Mesenchymal stem cell (in vitro differentiated cells and primary cell): ENCODE data around the gene RRP1.

ENCODE experiments used
- DNase-seq: peaks from one replicate; pipeline ENCODE4 v3.0.0-alpha.2; 2013
- H2AFZ ChIP-seq: one replicate; pipeline ENCODE4 v1.6.1; 2013; ENCODE audit warnings: low read depth, mild to moderate bottlenecking, control low read depth, inconsistent platforms, low read length, moderate library complexity
- H2AK5ac ChIP-seq: 2 replicates; pipeline ENCODE4 v1.6.1; 2013; ENCODE audit warnings: low read length, moderate library complexity, mild to moderate bottlenecking, inconsistent platforms; ENCODE audit not compliant: severe bottlenecking
- H2BK120ac ChIP-seq: one replicate; pipeline ENCODE4 v1.6.1; 2013; ENCODE audit warnings: low read depth, mild to moderate bottlenecking, inconsistent platforms, low read length, moderate library complexity
- H2BK12ac ChIP-seq, 2 experiments: one replicate each; pipeline ENCODE4 v1.6.1; 2013; ENCODE audit warnings: inconsistent platforms in 2 of 2, low read length in 2 of 2, mild to moderate bottlenecking in 2 of 2, moderate library complexity in 2 of 2, control low read depth in 1 of 2
- H2BK15ac ChIP-seq: one replicate; pipeline ENCODE4 v1.6.1; 2013; ENCODE audit warnings: mild to moderate bottlenecking, low read depth, inconsistent platforms; ENCODE audit not compliant: poor library complexity, severe bottlenecking
- H2BK5ac ChIP-seq: 2 replicates; pipeline ENCODE4 v1.6.1; 2013; ENCODE audit warnings: low read depth, mild to moderate bottlenecking, low read length, control low read depth, inconsistent platforms; ENCODE audit not compliant: poor library complexity, severe bottlenecking
- H3K14ac ChIP-seq, 2 experiments: one replicate each; pipeline ENCODE4 v1.6.1; 2013; ENCODE audit warnings: inconsistent platforms in 2 of 2, low read length in 2 of 2, control low read depth in 1 of 2, mild to moderate bottlenecking in 1 of 2, moderate library complexity in 1 of 2
- H3K18ac ChIP-seq, 2 experiments: one replicate each; pipeline ENCODE4 v1.6.1; 2013; ENCODE audit warnings: inconsistent platforms in 2 of 2, low read length in 2 of 2, control low read depth in 1 of 2, low read depth in 1 of 2, mild to moderate bottlenecking in 1 of 2
- H3K23ac ChIP-seq, 2 experiments: one replicate each; pipeline ENCODE4 v1.6.1; 2013; ENCODE audit warnings: inconsistent platforms in 2 of 2, low read length in 2 of 2, mild to moderate bottlenecking in 2 of 2, moderate library complexity in 2 of 2, control low read depth in 1 of 2
- H3K27ac ChIP-seq: 2 replicates; pipeline ENCODE4 v1.5.1; 2013; ENCODE audit warnings: mild to moderate bottlenecking, moderate library complexity, low read length, control low read depth, inconsistent platforms; ENCODE audit not compliant: poor library complexity, severe bottlenecking
- H3K27me3 ChIP-seq, 2 experiments: 2 replicates each; pipeline versions ENCODE4 v1.6.1 to v1.7.0; 2013; ENCODE audit warnings: low read length in 2 of 2, mild to moderate bottlenecking in 2 of 2, moderate library complexity in 2 of 2, control low read depth in 1 of 2, inconsistent platforms in 1 of 2; ENCODE audit not compliant: control insufficient read depth in 1 of 2, insufficient read depth in 1 of 2
- H3K36me3 ChIP-seq, 2 experiments: 2 replicates each; pipeline versions ENCODE4 v1.6.1 to v1.7.0; 2013; ENCODE audit warnings: low read length in 2 of 2, control low read depth in 1 of 2, inconsistent platforms in 1 of 2, low read depth in 1 of 2, mild to moderate bottlenecking in 1 of 2; ENCODE audit not compliant: insufficient read depth in 2 of 2, control insufficient read depth in 1 of 2
- H3K4ac ChIP-seq, 2 experiments: one replicate each; pipeline ENCODE4 v1.6.1; 2013; ENCODE audit warnings: inconsistent platforms in 2 of 2, low read length in 2 of 2, mild to moderate bottlenecking in 2 of 2, moderate library complexity in 2 of 2, control low read depth in 1 of 2, low read depth in 1 of 2
- H3K4me1 ChIP-seq: 2 replicates; pipeline ENCODE4 v1.6.1; 2013; ENCODE audit warnings: low read depth, low read length, control low read depth; ENCODE audit not compliant: control insufficient read depth, insufficient read depth
- H3K4me2 ChIP-seq: 2 replicates; pipeline ENCODE4 v1.6.1; 2013; ENCODE audit warnings: low read length, mild to moderate bottlenecking, inconsistent platforms; ENCODE audit not compliant: poor library complexity, severe bottlenecking
- H3K4me3 ChIP-seq, 2 experiments: 2 replicates each; pipeline versions ENCODE4 v1.5.1 to v1.7.0; 2013; ENCODE audit warnings: low read length in 2 of 2, mild to moderate bottlenecking in 2 of 2, control low read depth in 1 of 2, low read depth in 1 of 2; ENCODE audit not compliant: insufficient read depth in 1 of 2
- H3K79me1 ChIP-seq: replicated peaks from 2 replicates; pipeline ENCODE4 v1.6.1; 2013; ENCODE audit warnings: mild to moderate bottlenecking, control low read depth, low read length, inconsistent platforms; ENCODE audit not compliant: poor library complexity, severe bottlenecking
- H3K9ac ChIP-seq: 2 replicates; pipeline ENCODE4 v1.7.0; 2013; ENCODE audit warnings: mild to moderate bottlenecking, low read length, moderate library complexity
- H3K9me3 ChIP-seq: 2 replicates; pipeline ENCODE4 v1.7.0; 2013; ENCODE audit warnings: mild to moderate bottlenecking, low read length; ENCODE audit not compliant: control insufficient read depth
- H4K8ac ChIP-seq: one replicate; pipeline ENCODE4 v1.6.1; 2013; ENCODE audit warnings: inconsistent platforms, mild to moderate bottlenecking, low read length, moderate library complexity
- H4K91ac ChIP-seq: one replicate; pipeline ENCODE4 v1.6.1; 2013; ENCODE audit warnings: mild to moderate bottlenecking, low read length, inconsistent platforms
- WGBS: methylation state at CpG from one replicate; pipeline ENCODE4 v1.1.7; 2013; ENCODE audit warnings: mixed read lengths; 5-methylcytosine and 5-hydroxymethylcytosine counted together

Gene RRP1

GRCh38 chr21:43847301-43847700 lies 57.9 kb downstream of the RRP1 start:
- no peak overlapping the region for H3K27ac ChIP-seq

GRCh38 chr21:43848771-43849170 lies 59.4 kb downstream of the RRP1 start:
- H4K8ac ChIP-seq = no peak overlapping the region
- H2BK15ac ChIP-seq = no peak overlapping the region
- H3K79me1 ChIP-seq = no peaks in the 10 kb centered on the region
- no peak overlapping the region for H2BK120ac ChIP-seq
- no peak overlapping the region for H2BK12ac ChIP-seq
- H3K4me2 ChIP-seq = no peak overlapping the region
- H4K91ac ChIP-seq = no peak overlapping the region
- 97% methylated on average over 8 of the region's 10 CpGs for WGBS
- H2BK5ac ChIP-seq = no peak overlapping the region
- peaks cover 28 to 38% of the 10 kb centered on the region in 2 experiments for H3K27me3 ChIP-seq
- no peaks in the 10 kb centered on the region for H3K36me3 ChIP-seq
- H3K4ac ChIP-seq = no peak overlapping the region
- H2AFZ ChIP-seq = no peak overlapping the region
- H3K23ac ChIP-seq = no peak overlapping the region
- H2AK5ac ChIP-seq = no peak overlapping the region
- no peak for DNase-seq
- H3K9me3 ChIP-seq = no peaks in the 10 kb centered on the region
- H3K14ac ChIP-seq = no peak overlapping the region
- H3K27ac ChIP-seq = no peak overlapping the region
- no peak overlapping the region for H3K9ac ChIP-seq
- peaks cover 1% of the 10 kb centered on the region for H3K4me1 ChIP-seq
- H3K18ac ChIP-seq = no peak overlapping the region
- H3K4me3 ChIP-seq = no peak overlapping the region

More at GRCh38 chr21:43847301-43847700, 57.9 kb downstream of the RRP1 start:
- H2BK15ac ChIP-seq = no peak overlapping the region
- H3K18ac ChIP-seq = no peak overlapping the region
- H3K79me1 ChIP-seq = no peaks in the 10 kb centered on the region
- no peak overlapping the region for H4K8ac ChIP-seq
- H3K4ac ChIP-seq = no peak overlapping the region
- no peaks in the 10 kb centered on the region for H3K9me3 ChIP-seq
- H2BK5ac ChIP-seq = no peak overlapping the region
- no peak overlapping the region for H3K4me2 ChIP-seq
- 95% methylated on average over 14 of the region's 14 CpGs for WGBS
- H2BK12ac ChIP-seq = no peak overlapping the region
- no peak overlapping the region for H2AFZ ChIP-seq
- no peak overlapping the region for H3K23ac ChIP-seq
- peak overlapping the region in 1 of 2 experiments; percentile 91 for H3K14ac ChIP-seq
- H2BK120ac ChIP-seq = no peak overlapping the region
- H3K36me3 ChIP-seq = no peaks in the 10 kb centered on the region
- peaks cover 1% of the 10 kb centered on the region for H3K4me1 ChIP-seq
- DNase-seq = no peak
- H3K4me3 ChIP-seq = peak overlapping the region in 1 of 2 experiments; percentile 20
- H3K9ac ChIP-seq = no peak overlapping the region
- H3K27me3 ChIP-seq = peaks cover 22 to 26% of the 10 kb centered on the region in 2 experiments
- H4K91ac ChIP-seq = no peak overlapping the region
- no peak overlapping the region for H2AK5ac ChIP-seq

- Histone ChIP-seq H3K18ac (no peak overlapping the region), H3K4me3 (no peak overlapping the region), H3K23ac (no peak overlapping the region), H2BK12ac (no peak overlapping the region), H3K14ac (no peak overlapping the region), H4K8ac (no peak overlapping the region), H3K27me3 (peaks cover 33 to 47% of the 10 kb centered on the region in 2 experiments), H2BK15ac (no peak overlapping the region), H3K4me2 (no peak overlapping the region), H2BK5ac (no peak overlapping the region), H3K36me3 (no peaks in the 10 kb centered on the region), H3K4me1 (peaks cover 1% of the 10 kb centered on the region), H2BK120ac (no peak overlapping the region), H2AFZ (no peak overlapping the region), H4K91ac (no peak overlapping the region), H3K9ac (no peak overlapping the region), H2AK5ac (no peak overlapping the region), H3K79me1 (no peaks in the 10 kb centered on the region), H3K4ac (no peak overlapping the region), H3K9me3 (no peaks in the 10 kb centered on the region), H3K27ac (no peak overlapping the region)
- no peak for DNase-seq
- WGBS = 77% methylated on average over 9 of the region's 13 CpGs
Measured at GRCh38 chr21:43849532-43850299, 60.3 kb downstream of the RRP1 start.

DNA sequence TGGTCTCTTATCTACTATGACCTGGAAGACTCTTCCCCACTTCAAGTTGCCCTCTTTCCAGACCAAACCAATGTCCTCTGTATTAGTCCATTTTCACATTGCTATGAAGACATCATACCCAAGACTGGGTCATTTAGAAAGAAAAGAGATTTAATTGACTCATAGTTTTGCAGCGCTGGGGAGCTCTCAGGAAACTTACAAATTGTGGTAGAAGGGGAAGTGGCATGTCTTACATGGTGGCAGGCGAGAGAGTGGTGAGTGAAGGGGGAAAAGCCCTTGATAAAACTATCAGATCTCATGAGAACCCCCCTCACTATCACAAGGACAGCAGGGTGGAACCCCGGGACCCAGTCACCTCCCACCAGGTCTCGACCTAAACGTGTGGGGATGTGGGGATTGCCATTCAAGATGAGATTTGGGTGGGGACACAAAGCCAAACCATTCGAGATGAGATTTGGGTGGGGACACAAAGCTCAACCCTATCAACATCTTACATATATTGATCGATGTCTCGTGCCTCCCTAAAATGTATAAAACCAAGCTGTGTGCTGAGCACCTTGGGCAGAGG lies 61.4 kb downstream of the RRP1 start:
- Histone ChIP-seq H3K4me2 (no peak overlapping the region), H2AFZ (no peak overlapping the region), H4K8ac (no peak overlapping the region), H3K36me3 (no peaks in the 10 kb centered on the region), H2BK5ac (no peak overlapping the region), H3K9me3 (no peaks in the 10 kb centered on the region), H3K4ac (no peak overlapping the region), H3K79me1 (no peaks in the 10 kb centered on the region), H3K27ac (no peak overlapping the region), H2BK12ac (no peak overlapping the region), H2BK15ac (no peak overlapping the region), H3K18ac (no peak overlapping the region), H3K23ac (no peak overlapping the region), H3K14ac (no peak overlapping the region), H2BK120ac (no peak overlapping the region), H4K91ac (no peak overlapping the region), H3K4me3 (no peak overlapping the region), H3K4me1 (peaks cover 1% of the 10 kb centered on the region), H3K27me3 (peaks cover 41 to 58% of the 10 kb centered on the region in 2 experiments), H2AK5ac (no peak overlapping the region), H3K9ac (no peak overlapping the region)
- DNase-seq = no peak
- 93% methylated on average over 7 of the region's 8 CpGs for WGBS
